GM18861 (cell line): ENCODE measurements around the gene HOPX.
"Not testable (repeated sequence)": the region's sequence is repeated elsewhere in the genome, so short reads cannot be mapped to it uniquely, and the experiment has no call there.

Experiments
- ATAC-seq: cut with Tn5 transposase; IDR thresholded peaks from one replicate; pipeline ENCODE4 v1.9.1; 2021; ENCODE audit not compliant: unreplicated experiment

HOPX gene

GRCh38 chr4:56689201-56689969, 8.3 kb upstream of the HOPX start:
- no peak for ATAC-seq

GRCh38 chr4:56688094-56688647, 7.1 kb upstream of the HOPX start:
- no peak for ATAC-seq

- no peak for ATAC-seq
These were observed 5.6 kb upstream of the HOPX start for GRCh38 chr4:56686537-56687231.

- ATAC-seq = no peak
These were observed 3.4 kb upstream of the HOPX start for GRCh38 chr4:56684320-56685050.

GRCh38 chr4:56683455-56683854, 2.4 kb upstream of the HOPX start:
- ATAC-seq = no peak

- no peak for ATAC-seq
These were observed 893 bp upstream of the HOPX start for GRCh38 chr4:56681853-56682525.

GRCh38 chr4:56680266-56680665, 830 bp downstream of the HOPX start:
- no peak for ATAC-seq

- ATAC-seq = no peak
These were observed 3.4 kb downstream of the HOPX start for GRCh38 chr4:56677711-56678110.

- no peak for ATAC-seq
These were observed 6.1 kb downstream of the HOPX start for GRCh38 chr4:56674984-56675383.

- no peak for ATAC-seq
These were observed 9.2 kb downstream of the HOPX start for GRCh38 chr4:56671860-56672259.

GRCh38 chr4:56671373-56671772, 9.7 kb downstream of the HOPX start:
- ATAC-seq = no peak

GRCh38 chr4:56668267-56668666, 12.8 kb downstream of the HOPX start:
- ATAC-seq = no peak

GRCh38 chr4:56667396-56667795, 13.7 kb downstream of the HOPX start:
- ATAC-seq = not testable (repeated sequence)

- no peak for ATAC-seq
These were observed 14.8 kb downstream of the HOPX start for GRCh38 chr4:56666279-56666678.

GRCh38 chr4:56665781-56666180, 15.3 kb downstream of the HOPX start:
- no peak for ATAC-seq

- no peak for ATAC-seq
These were observed 18.2 kb downstream of the HOPX start for GRCh38 chr4:56662782-56663468.

GRCh38 chr4:56659946-56660345, 21.1 kb downstream of the HOPX start:
- no peak for ATAC-seq

GRCh38 chr4:56658528-56658927, 22.6 kb downstream of the HOPX start:
- no peak for ATAC-seq

- no peak for ATAC-seq
These were observed 23.3 kb downstream of the HOPX start for GRCh38 chr4:56657818-56658217.

- ATAC-seq = no peak
These were observed 24.0 kb downstream of the HOPX start for GRCh38 chr4:56657128-56657527.

GRCh38 chr4:56656346-56656643, 24.8 kb downstream of the HOPX start:
- no peak for ATAC-seq
